HCT116 (cell line): Measurements from ENCODE around the gene DIDO1. TPM values are rescaled to one million over a fixed set of nuclear protein-coding genes. Genes with fewer than 3 reads are reported as not detected.

Experiments
- ATAC-seq: fragments of 200-7000 bp; cut with Tn5 transposase; 2 replicates; pipeline ENCODE4 v1.9.1; 2020; ENCODE audit warnings: mild to moderate bottlenecking, moderate library complexity
- BruUV-seq: library from RNA; stranded (reverse); fragments of 400-500 nt; replicated peaks from 2 replicates; lab custom pipeline; 2021; lab: Mats Ljungman, UMichigan
- CTCF ChIA-PET: fragments of 300-600 bp; sonication (Branson Sonifier 250); formaldehyde crosslinking; loops from one replicate; lab custom pipeline; 2021; ENCODE audit warnings: antibody characterized with exemption; lab: Charles Lee
- POLR2A ChIA-PET: fragments of 300-600, 350-600 bp; sonication (Branson Sonifier 250); formaldehyde crosslinking; loops from one replicate; lab custom pipeline; 2021; ENCODE audit warnings: antibody characterized with exemption; lab: Charles Lee
- RAD21 ChIA-PET, 2 experiments: fragments of 300-600 bp; sonication (Branson Sonifier 250); formaldehyde crosslinking; loops; one replicate each; lab custom pipeline; 2023; ENCODE audit warnings: low total read pairs in 2 of 2; ENCODE audit not compliant: uncharacterized antibody in 2 of 2, unreplicated experiment in 2 of 2, low non-redundant PET in 1 of 2; lab: Charles Lee
- DNase-seq: peaks from one replicate; pipeline ENCODE4 v3.0.0-alpha.2; 2010; ENCODE audit warnings: low read depth, low spot score
- H2AFZ ChIP-seq: fragments of 200-600 bp; shearing (Covaris generic), sonication (generic); 2 replicates; pipeline ENCODE4 v1.6.1; 2017; ENCODE audit warnings: low read depth, mixed run types, mixed read lengths, antibody characterized with exemption, low read length; ENCODE audit not compliant: poor library complexity, severe bottlenecking
- H3K27ac ChIP-seq: 2 replicates; pipeline ENCODE4 v1.5.1; 2012; ENCODE audit warnings: low read depth, low read length
- H3K27me3 ChIP-seq: fragments of 200-600 bp; sonication (generic); 2 replicates; pipeline ENCODE4 v1.6.1; 2016; ENCODE audit warnings: mixed run types, low read length, mixed read lengths; ENCODE audit not compliant: insufficient read depth
- H3K36me3 ChIP-seq, 2 experiments: fragments of 200-500 bp in 1 of 2; fragments of 200-600 bp in 1 of 2; sonication (Bioruptor generic) in 1 of 2; sonication (generic) in 1 of 2; 2 replicates each; pipeline versions ENCODE4 v1.5.1 to v1.6.1; 2014 to 2016; ENCODE audit warnings: low read length in 2 of 2, inconsistent platforms in 1 of 2, mixed read lengths in 1 of 2, mixed run types in 1 of 2; ENCODE audit not compliant: insufficient read depth in 2 of 2, control insufficient read depth in 1 of 2
- H3K4me1 ChIP-seq, 2 experiments: fragments of 200-600 bp in 1 of 2; sonication (generic) in 1 of 2; 2 replicates each; pipeline versions ENCODE4 v1.5.1 to v1.6.1; 2012 to 2017; ENCODE audit warnings: low read length in 2 of 2, inconsistent platforms in 1 of 2, mild to moderate bottlenecking in 1 of 2, mixed read lengths in 1 of 2, mixed run types in 1 of 2, moderate library complexity in 1 of 2; ENCODE audit not compliant: insufficient read depth in 2 of 2, control insufficient read depth in 1 of 2
- H3K4me2 ChIP-seq: fragments of 200-600 bp; sonication (generic); 2 replicates; pipeline ENCODE4 v1.6.1; 2017; ENCODE audit warnings: mixed run types, low read length, mixed read lengths
- H3K4me3 ChIP-seq, 2 experiments: fragments of 200-600 bp in 1 of 2; sonication (generic) in 1 of 2; replicated peaks in 1 of 2; 2 replicates each; pipeline ENCODE4 v1.5.1; 2011 to 2016; ENCODE audit warnings: low read length in 2 of 2, control low read depth in 1 of 2, low read depth in 1 of 2, mild to moderate bottlenecking in 1 of 2, mixed read lengths in 1 of 2, mixed run types in 1 of 2
- H3K79me2 ChIP-seq: fragments of 200-600 bp; sonication (generic); 2 replicates; pipeline ENCODE4 v1.6.1; 2017; ENCODE audit warnings: mild to moderate bottlenecking, mixed run types, low read length, moderate library complexity, mixed read lengths; ENCODE audit not compliant: insufficient read depth
- H3K9ac ChIP-seq: fragments of 200-600 bp; sonication (generic); 2 replicates; pipeline ENCODE4 v1.6.1; 2016; ENCODE audit warnings: low read length, mixed read lengths
- H3K9me2 ChIP-seq: fragments of 200-600 bp; sonication (generic), shearing (Covaris generic); 2 replicates; pipeline ENCODE4 v1.6.1; 2017; ENCODE audit warnings: mixed run types, mild to moderate bottlenecking, moderate library complexity; ENCODE audit not compliant: insufficient read depth
- H3K9me3 ChIP-seq, 2 experiments: fragments of 200-500 bp in 1 of 2; fragments of 200-600 bp in 1 of 2; sonication (Bioruptor generic) in 1 of 2; sonication (generic) in 1 of 2; 2 replicates each; pipeline ENCODE4 v1.6.1; 2014 to 2017; ENCODE audit warnings: low read length in 2 of 2, mixed read lengths in 2 of 2, inconsistent platforms in 1 of 2, low read depth in 1 of 2, mild to moderate bottlenecking in 1 of 2, mixed run types in 1 of 2, moderate library complexity in 1 of 2; ENCODE audit not compliant: control insufficient read depth in 1 of 2, insufficient read depth in 1 of 2
- H4K20me1 ChIP-seq: fragments of 200-600 bp; sonication (generic), shearing (Covaris generic); 2 replicates; pipeline ENCODE4 v1.6.1; 2017; ENCODE audit warnings: mixed run types, mild to moderate bottlenecking, moderate library complexity; ENCODE audit not compliant: insufficient read depth
- ATF3 ChIP-seq: IDR thresholded peaks from 2 replicates; pipeline ENCODE4 v1.6.1; 2012
- EZH2 ChIP-seq: fragments of 200-600 bp; sonication (generic); IDR thresholded peaks from 2 replicates; pipeline ENCODE4 v1.6.1; 2017; ENCODE audit warnings: antibody characterized with exemption, mixed run types
- EZH2phosphoT487 ChIP-seq: fragments of 200-600 bp; IDR thresholded peaks from 2 replicates; pipeline ENCODE4 v1.6.1; 2018; ENCODE audit warnings: antibody characterized with exemption, borderline replicate concordance
- FOSL1 ChIP-seq: IDR thresholded peaks from 2 replicates; pipeline ENCODE4 v1.6.1; 2012; ENCODE audit warnings: low read depth
- POLR2AphosphoS5 ChIP-seq: IDR thresholded peaks from 2 replicates; pipeline ENCODE4 v1.6.1; 2011; ENCODE audit warnings: mild to moderate bottlenecking, low read depth, low read length, moderate library complexity
- YY1 ChIP-seq: IDR thresholded peaks from 2 replicates; pipeline ENCODE4 v1.6.1; 2011; ENCODE audit warnings: low read length, low read depth, moderate library complexity, mild to moderate bottlenecking; ENCODE audit not compliant: insufficient replicate concordance; ENCODE audit errors: extremely low read depth
- ZFX ChIP-seq: fragments of 450-650 bp; IDR thresholded peaks from 2 replicates; pipeline ENCODE4 v1.6.1; 2017
- ZNF274 ChIP-seq: fragments of 200-500 bp; sonication (Bioruptor generic); IDR thresholded peaks from 2 replicates; pipeline ENCODE4 v1.6.1; 2014; ENCODE audit warnings: mild to moderate bottlenecking, low read depth, low read length, inconsistent platforms
- intact Hi-C: fragments of 100-400 bp; cut with micrococcal nuclease; formaldehyde crosslinking; loops from 2 replicates; pipeline ENCODE4 v1.10.0; 2022
- total RNA-seq: library from RNA; stranded (reverse); gene quantifications from one replicate; pipeline ENCODE4 v1.2.1, GENCODE V29; 2021; ENCODE audit not compliant: unreplicated experiment
- TF ChIP-seq, protein P1 (sequence below), 3 experiments: fragments of 200-600 bp in 1 of 3; sonication (generic) in 1 of 3; IDR thresholded peaks in 2 of 3; conservative IDR thresholded peaks in 1 of 3; 2 replicates each; pipeline ENCODE4 v1.5.1; 2012 to 2017; ENCODE audit warnings: low read depth in 2 of 3, low read length in 2 of 3, antibody characterized with exemption in 1 of 3, borderline replicate concordance in 1 of 3, control low read depth in 1 of 3, mild to moderate bottlenecking in 1 of 3, mixed read lengths in 1 of 3, mixed run types in 1 of 3, moderate library complexity in 1 of 3; ENCODE audit not compliant: insufficient read depth in 1 of 3
- TF ChIP-seq, protein P2 (sequence below): IDR thresholded peaks from 2 replicates; pipeline ENCODE4 v1.6.1; 2012; ENCODE audit warnings: low read depth

The DIDO1 gene
- total RNA-seq, 1 experiment from 2014 or later, result 41.4 TPM

DNA sequence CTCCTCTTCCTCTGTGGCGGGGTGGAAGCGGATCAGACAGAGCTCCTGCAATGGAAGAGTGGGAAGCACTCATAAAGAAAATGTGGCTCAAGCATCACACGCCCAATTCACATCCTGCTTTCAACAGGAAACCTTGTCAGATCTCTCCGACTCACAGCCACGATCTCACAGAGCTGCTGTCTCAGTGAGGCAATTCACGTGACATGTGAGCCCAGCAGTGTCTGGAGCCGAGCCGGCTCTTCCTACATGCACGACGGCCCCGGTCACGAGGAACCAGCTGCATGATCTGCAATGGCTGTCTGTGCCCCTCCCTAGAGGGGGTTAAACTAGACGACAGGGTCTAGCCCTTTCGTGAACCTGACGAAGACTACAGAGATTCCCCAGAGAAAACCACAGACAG, 35.2 kb downstream of the DIDO1 start:
- H3K4me2 ChIP-seq, result no peak overlapping the region
- no peaks in the 10 kb centered on the region for H3K4me1 ChIP-seq
- RAD21 ChIA-PET, result no interaction called here
- no peak overlapping the region for H3K4me3 ChIP-seq
- H3K36me3 ChIP-seq, result peaks cover 53 to 59% of the 10 kb centered on the region in 2 experiments
- no peaks in the 10 kb centered on the region for H3K9me2 ChIP-seq
- no TSS peak for BruUV-seq
- H3K79me2 ChIP-seq, result no peaks in the 10 kb centered on the region
- ATAC-seq (no peak), DNase-seq (no peak)
- H3K27me3 ChIP-seq, result no peaks in the 10 kb centered on the region
- intact Hi-C loops, result no loop called here
- H3K9ac ChIP-seq, result no peak overlapping the region
- H4K20me1 ChIP-seq, result no peaks in the 10 kb centered on the region
- TF ChIP-seq ZFX (no peak), EZH2phosphoT487 (no peak), FOSL1 (no peak), ATF3 (no peak), ZNF274 (no peak), EZH2 (no peak), POLR2AphosphoS5 (no peak), YY1 (no peak)
- TF ChIP-seq, protein P1, sequence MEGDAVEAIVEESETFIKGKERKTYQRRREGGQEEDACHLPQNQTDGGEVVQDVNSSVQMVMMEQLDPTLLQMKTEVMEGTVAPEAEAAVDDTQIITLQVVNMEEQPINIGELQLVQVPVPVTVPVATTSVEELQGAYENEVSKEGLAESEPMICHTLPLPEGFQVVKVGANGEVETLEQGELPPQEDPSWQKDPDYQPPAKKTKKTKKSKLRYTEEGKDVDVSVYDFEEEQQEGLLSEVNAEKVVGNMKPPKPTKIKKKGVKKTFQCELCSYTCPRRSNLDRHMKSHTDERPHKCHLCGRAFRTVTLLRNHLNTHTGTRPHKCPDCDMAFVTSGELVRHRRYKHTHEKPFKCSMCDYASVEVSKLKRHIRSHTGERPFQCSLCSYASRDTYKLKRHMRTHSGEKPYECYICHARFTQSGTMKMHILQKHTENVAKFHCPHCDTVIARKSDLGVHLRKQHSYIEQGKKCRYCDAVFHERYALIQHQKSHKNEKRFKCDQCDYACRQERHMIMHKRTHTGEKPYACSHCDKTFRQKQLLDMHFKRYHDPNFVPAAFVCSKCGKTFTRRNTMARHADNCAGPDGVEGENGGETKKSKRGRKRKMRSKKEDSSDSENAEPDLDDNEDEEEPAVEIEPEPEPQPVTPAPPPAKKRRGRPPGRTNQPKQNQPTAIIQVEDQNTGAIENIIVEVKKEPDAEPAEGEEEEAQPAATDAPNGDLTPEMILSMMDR (IDR thresholded peaks at IDR 0.05 in 2 of 3, conservative IDR thresholded peaks at IDR 0.05 in 1 of 3; ENCODE audit: borderline replicate concordance in 1 of 3, insufficient read depth in 1 of 3, low read depth in 2 of 3, low read length in 2 of 3), result no peak
- TF ChIP-seq, protein P2, sequence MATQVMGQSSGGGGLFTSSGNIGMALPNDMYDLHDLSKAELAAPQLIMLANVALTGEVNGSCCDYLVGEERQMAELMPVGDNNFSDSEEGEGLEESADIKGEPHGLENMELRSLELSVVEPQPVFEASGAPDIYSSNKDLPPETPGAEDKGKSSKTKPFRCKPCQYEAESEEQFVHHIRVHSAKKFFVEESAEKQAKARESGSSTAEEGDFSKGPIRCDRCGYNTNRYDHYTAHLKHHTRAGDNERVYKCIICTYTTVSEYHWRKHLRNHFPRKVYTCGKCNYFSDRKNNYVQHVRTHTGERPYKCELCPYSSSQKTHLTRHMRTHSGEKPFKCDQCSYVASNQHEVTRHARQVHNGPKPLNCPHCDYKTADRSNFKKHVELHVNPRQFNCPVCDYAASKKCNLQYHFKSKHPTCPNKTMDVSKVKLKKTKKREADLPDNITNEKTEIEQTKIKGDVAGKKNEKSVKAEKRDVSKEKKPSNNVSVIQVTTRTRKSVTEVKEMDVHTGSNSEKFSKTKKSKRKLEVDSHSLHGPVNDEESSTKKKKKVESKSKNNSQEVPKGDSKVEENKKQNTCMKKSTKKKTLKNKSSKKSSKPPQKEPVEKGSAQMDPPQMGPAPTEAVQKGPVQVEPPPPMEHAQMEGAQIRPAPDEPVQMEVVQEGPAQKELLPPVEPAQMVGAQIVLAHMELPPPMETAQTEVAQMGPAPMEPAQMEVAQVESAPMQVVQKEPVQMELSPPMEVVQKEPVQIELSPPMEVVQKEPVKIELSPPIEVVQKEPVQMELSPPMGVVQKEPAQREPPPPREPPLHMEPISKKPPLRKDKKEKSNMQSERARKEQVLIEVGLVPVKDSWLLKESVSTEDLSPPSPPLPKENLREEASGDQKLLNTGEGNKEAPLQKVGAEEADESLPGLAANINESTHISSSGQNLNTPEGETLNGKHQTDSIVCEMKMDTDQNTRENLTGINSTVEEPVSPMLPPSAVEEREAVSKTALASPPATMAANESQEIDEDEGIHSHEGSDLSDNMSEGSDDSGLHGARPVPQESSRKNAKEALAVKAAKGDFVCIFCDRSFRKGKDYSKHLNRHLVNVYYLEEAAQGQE, result no peak
- POLR2A ChIA-PET, result no interaction called here
- H2AFZ ChIP-seq, result no peak overlapping the region
- H3K27ac ChIP-seq, result no peak overlapping the region
- no peaks in the 10 kb centered on the region for H3K9me3 ChIP-seq
- CTCF ChIA-PET, result no interaction called here
